Esophagus muscularis mucosa (tissue), 4 donors: ENCODE results near the gene SERPINI1. TPM values are rescaled to one million over a fixed set of nuclear protein-coding genes. Genes with fewer than 3 reads are reported as not detected.

Experiments
- DNase-seq: peaks from one replicate; pipeline ENCODE4 v3.0.0-alpha.2; 2017; ENCODE audit errors: extremely low spot score
- H3K27ac ChIP-seq, 4 donors: fragments of 200-600 bp; sonication (generic); replicated peaks in 1 of 4; 1 replicate in 3 of 4; 2 replicates in 1 of 4; pipeline ENCODE4 v1.5.1; 2016 to 2019; ENCODE audit warnings: mild to moderate bottlenecking in 1 of 4
- H3K27me3 ChIP-seq, 4 donors: fragments of 200-600 bp; sonication (generic); one replicate each; pipeline versions ENCODE4 v1.5.1 to v1.6.0; 2016 to 2019
- H3K36me3 ChIP-seq, 4 donors: fragments of 200-600 bp; sonication (generic); one replicate each; pipeline ENCODE4 v1.5.1; 2016 to 2019
- H3K4me1 ChIP-seq, 4 donors: fragments of 200-600 bp; sonication (generic); one replicate each; pipeline ENCODE4 v1.5.1; 2016 to 2019
- H3K4me3 ChIP-seq, 4 donors: fragments of 200-600 bp; sonication (generic); 1 replicate in 2 of 4; 2 replicates in 2 of 4; pipeline ENCODE4 v1.5.1; 2016 to 2019; ENCODE audit warnings: mild to moderate bottlenecking in 4 of 4, moderate library complexity in 1 of 4
- H3K9me3 ChIP-seq, 4 donors: fragments of 200-600 bp; sonication (generic); 1 replicate in 3 of 4; 2 replicates in 1 of 4; pipeline ENCODE4 v1.5.1; 2016 to 2019
- EP300 ChIP-seq: sonication (generic); formaldehyde crosslinking; IDR thresholded peaks from one replicate; pipeline ENCODE4 v1.6.1; 2017; ENCODE audit warnings: antibody characterized with exemption
- POLR2A ChIP-seq: fragments of 450-650 bp; IDR thresholded peaks from one replicate; pipeline ENCODE4 v1.6.1; 2017; ENCODE audit warnings: antibody characterized with exemption, moderate library complexity, mild to moderate bottlenecking, low read depth
- POLR2AphosphoS5 ChIP-seq, 2 donors: sonication (generic); formaldehyde crosslinking; IDR thresholded peaks; one replicate each; pipeline ENCODE4 v1.6.1; 2017; ENCODE audit warnings: antibody characterized with exemption in 2 of 2
- WGBS: methylation state at CpG from one replicate; pipeline ENCODE4 v1.1.5; 2018; 5-methylcytosine and 5-hydroxymethylcytosine counted together
- intact Hi-C: fragments of 100-400 bp; cut with DNase I; formaldehyde crosslinking; loops from one replicate; pipeline ENCODE4 v1.15.1; 2023
- total RNA-seq, 4 donors: library from RNA; depleted of rRNA; stranded (reverse); fragments of >200 nt; gene quantifications; one replicate each; pipeline versions ENCODE4 v1.1.0 to v1.2.1, GENCODE V29; 2016
- TF ChIP-seq, protein P1 (sequence below), 3 experiments: fragments of 200-600 bp in 2 of 3; fragments of 450-650 bp in 1 of 3; sonication (generic) in 2 of 3; IDR thresholded peaks; one replicate each; pipeline ENCODE4 v1.5.1; 2017 to 2019; ENCODE audit warnings: antibody characterized with exemption in 3 of 3, mild to moderate bottlenecking in 2 of 3, moderate library complexity in 1 of 3

SERPINI1 gene
- total RNA-seq, 4 donors from 2014 or later, result 3.1 to 7.1 (median 4.1) TPM

DNA sequence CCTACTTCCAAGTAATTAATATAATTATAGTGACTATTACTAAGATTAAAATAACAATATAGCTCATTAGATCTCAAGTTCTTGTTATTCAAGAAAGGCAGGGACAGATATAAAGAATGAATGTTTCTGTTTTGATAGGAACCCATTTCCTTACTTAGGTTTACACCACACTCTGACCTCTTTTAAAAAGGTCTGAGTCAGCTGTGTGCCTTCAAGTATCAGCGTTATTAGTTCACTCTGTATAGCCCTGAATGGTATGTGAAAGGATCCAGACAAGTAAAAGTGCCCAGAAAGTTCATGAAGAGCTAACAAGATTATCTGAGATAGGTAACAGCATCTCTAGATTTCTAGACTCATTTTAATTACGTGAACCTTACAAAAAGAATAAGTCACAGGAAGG lies 29.7 kb upstream of the SERPINI1 start:
- H3K36me3 ChIP-seq, result peaks cover 9 to 43% (median 26%) of the 10 kb centered on the region in 4 donors

DNA sequence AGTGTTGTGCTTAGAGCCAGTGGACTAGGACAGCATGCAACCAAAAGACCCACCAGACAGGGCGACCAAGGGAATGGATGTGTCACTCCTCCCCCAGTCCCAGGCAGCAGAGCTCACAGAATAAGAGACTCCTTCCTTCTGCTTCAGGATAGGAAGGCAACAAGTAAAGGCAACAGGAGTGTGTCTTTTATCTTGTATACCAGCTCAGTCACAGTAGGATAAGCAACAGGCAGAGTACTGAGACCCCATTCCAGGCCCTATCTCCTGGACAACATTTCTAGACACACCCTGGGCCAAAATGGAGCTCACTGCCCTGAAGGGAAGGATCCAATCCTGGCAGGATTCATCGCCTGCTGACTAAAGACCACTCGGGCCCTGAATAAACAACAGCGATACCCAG lies 25.8 kb upstream of the SERPINI1 start:
- H3K36me3 ChIP-seq, result peaks cover 9 to 32% (median 20%) of the 10 kb centered on the region in 4 donors
- no peak overlapping the region for H3K27ac ChIP-seq
- H3K4me1 ChIP-seq, result no peaks in the 10 kb centered on the region
- TF ChIP-seq EP300 (no peak), POLR2A (no peak), POLR2AphosphoS5 (IDR thresholded peaks at IDR 0.05) (no peak)
- TF ChIP-seq, protein P1, sequence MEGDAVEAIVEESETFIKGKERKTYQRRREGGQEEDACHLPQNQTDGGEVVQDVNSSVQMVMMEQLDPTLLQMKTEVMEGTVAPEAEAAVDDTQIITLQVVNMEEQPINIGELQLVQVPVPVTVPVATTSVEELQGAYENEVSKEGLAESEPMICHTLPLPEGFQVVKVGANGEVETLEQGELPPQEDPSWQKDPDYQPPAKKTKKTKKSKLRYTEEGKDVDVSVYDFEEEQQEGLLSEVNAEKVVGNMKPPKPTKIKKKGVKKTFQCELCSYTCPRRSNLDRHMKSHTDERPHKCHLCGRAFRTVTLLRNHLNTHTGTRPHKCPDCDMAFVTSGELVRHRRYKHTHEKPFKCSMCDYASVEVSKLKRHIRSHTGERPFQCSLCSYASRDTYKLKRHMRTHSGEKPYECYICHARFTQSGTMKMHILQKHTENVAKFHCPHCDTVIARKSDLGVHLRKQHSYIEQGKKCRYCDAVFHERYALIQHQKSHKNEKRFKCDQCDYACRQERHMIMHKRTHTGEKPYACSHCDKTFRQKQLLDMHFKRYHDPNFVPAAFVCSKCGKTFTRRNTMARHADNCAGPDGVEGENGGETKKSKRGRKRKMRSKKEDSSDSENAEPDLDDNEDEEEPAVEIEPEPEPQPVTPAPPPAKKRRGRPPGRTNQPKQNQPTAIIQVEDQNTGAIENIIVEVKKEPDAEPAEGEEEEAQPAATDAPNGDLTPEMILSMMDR (IDR thresholded peaks at IDR 0.05), result no peak
- no peak for DNase-seq
- intact Hi-C loops, result no loop called here
- H3K9me3 ChIP-seq, result no peaks in the 10 kb centered on the region
- no peaks in the 10 kb centered on the region for H3K27me3 ChIP-seq
- WGBS, result 92% methylated on average over 4 of the region's 4 CpGs
- H3K4me3 ChIP-seq, result no peak overlapping the region

More for the DNA sequence above, 29.7 kb upstream of the SERPINI1 start:
- intact Hi-C loops, result no loop called here
- no peak overlapping the region for H3K27ac ChIP-seq
- no peak for DNase-seq
- WGBS, result 82% methylated on average over 2 of the region's 2 CpGs
- no peak overlapping the region for H3K4me3 ChIP-seq
- H3K4me1 ChIP-seq, result no peaks in the 10 kb centered on the region
- TF ChIP-seq POLR2A (no peak), POLR2AphosphoS5 (IDR thresholded peaks at IDR 0.05) (no peak), EP300 (no peak)
- TF ChIP-seq, protein P1 (IDR thresholded peaks at IDR 0.05), result no peak
- no peaks in the 10 kb centered on the region for H3K27me3 ChIP-seq
- no peaks in the 10 kb centered on the region for H3K9me3 ChIP-seq

DNA sequence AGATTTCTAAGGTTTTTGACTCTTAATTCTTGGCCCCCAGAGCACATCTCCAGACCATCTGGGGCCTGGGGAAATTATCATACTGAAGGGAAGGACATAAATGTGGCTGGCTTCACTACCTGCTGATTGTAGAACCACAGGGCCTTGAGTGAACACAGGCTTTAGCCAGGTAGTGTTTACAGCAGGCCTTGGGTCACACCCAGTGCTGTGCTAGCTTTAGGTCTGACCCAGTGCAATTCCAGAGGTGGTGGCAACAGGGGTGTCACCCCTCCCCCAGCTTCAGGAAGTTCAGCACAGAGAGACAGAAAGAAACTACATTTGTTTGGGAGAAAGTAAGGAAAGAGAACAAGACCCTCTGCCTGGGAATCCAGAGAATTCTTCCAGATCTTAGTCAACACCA lies 25.0 kb upstream of the SERPINI1 start:
- Histone ChIP-seq H3K36me3 (peaks cover 9 to 32% (median 20%) of the 10 kb centered on the region in 4 donors), H3K9me3 (no peaks in the 10 kb centered on the region), H3K27me3 (no peaks in the 10 kb centered on the region), H3K4me3 (no peak overlapping the region), H3K4me1 (no peaks in the 10 kb centered on the region), H3K27ac (no peak overlapping the region)
- no peak for DNase-seq
- intact Hi-C loops, result no loop called here
- no peak for TF ChIP-seq POLR2AphosphoS5 (IDR thresholded peaks at IDR 0.05)
- no peak for TF ChIP-seq EP300
- no peak for TF ChIP-seq POLR2A
- TF ChIP-seq, protein P1 (IDR thresholded peaks at IDR 0.05), result no peak

DNA sequence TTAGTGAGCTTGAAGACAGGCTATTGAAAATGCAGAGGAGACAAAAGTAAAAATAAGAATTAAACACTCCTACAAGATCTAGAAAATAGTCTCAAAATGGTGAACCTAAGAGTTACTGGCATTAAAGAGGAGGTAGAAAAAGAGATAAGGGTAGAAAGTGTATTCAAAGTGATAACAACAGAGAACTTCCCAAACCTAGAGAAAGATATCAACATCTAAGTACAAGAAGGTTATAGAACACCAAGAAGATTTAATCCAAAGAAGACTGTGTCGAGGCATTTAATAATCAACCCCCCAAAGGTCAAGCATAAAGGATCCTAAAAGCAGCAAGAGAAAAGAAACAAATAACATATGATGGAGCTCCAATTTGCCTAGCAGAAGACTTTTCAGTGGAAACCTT lies 24.1 kb upstream of the SERPINI1 start:
- no peaks in the 10 kb centered on the region for H3K27me3 ChIP-seq
- H3K36me3 ChIP-seq, result peaks cover 9 to 38% (median 22%) of the 10 kb centered on the region in 4 donors
- no peaks in the 10 kb centered on the region for H3K9me3 ChIP-seq
- no peak overlapping the region for H3K4me3 ChIP-seq
- H3K27ac ChIP-seq, result no peak overlapping the region
- intact Hi-C loops, result no loop called here
- H3K4me1 ChIP-seq, result no peaks in the 10 kb centered on the region
- no peak for DNase-seq
- WGBS, result 100% methylated on average over 1 of the region's 1 CpG
- TF ChIP-seq POLR2A (no peak), POLR2AphosphoS5 (IDR thresholded peaks at IDR 0.05) (no peak), EP300 (no peak)
- TF ChIP-seq, protein P1 (IDR thresholded peaks at IDR 0.05), result no peak

DNA sequence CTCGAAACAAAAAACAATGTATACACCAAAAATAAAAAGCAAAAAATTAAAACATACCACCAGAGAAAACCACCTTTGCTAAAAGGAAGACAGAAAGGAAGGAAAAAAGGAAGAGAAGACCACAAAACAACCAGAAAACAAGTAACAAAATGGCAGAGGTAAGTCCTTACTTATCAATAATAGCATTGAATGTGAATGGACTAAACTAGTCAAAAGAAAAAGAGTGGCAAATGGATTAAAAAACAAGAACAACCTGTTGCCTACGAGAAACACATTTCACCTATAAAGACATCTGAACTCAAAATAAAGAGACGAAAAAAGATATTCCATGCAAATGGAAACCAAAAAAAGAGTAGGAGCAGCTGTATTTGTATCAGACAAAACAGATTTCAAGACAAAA lies 23.1 kb upstream of the SERPINI1 start:
- H3K4me1 ChIP-seq, result no peaks in the 10 kb centered on the region
- no peak overlapping the region for H3K4me3 ChIP-seq
- H3K36me3 ChIP-seq, result peaks cover 9 to 37% (median 19%) of the 10 kb centered on the region in 4 donors
- H3K27ac ChIP-seq, result no peak overlapping the region
- intact Hi-C loops, result no loop called here
- TF ChIP-seq EP300, result no peak
- TF ChIP-seq, protein P1 (IDR thresholded peaks at IDR 0.05), result no peak
- TF ChIP-seq POLR2AphosphoS5 (IDR thresholded peaks at IDR 0.05), result no peak
- TF ChIP-seq POLR2A, result no peak
- no peak for DNase-seq
- WGBS, result 95% methylated on average over 3 of the region's 3 CpGs
- H3K9me3 ChIP-seq, result no peaks in the 10 kb centered on the region
- H3K27me3 ChIP-seq, result no peaks in the 10 kb centered on the region
